ENCODE results near the gene TCF15. TPM values are rescaled to one million over a fixed set of nuclear protein-coding genes. Genes with fewer than 3 reads are reported as not detected.

Gene TCF15
- total and polyA plus RNA-seq, 2 experiments from 2014 or later: 3.8 to 4.0 TPM

GRCh38 chr20:609371-609964, 641 bp downstream of the TCF15 start (continued):
- TF ChIP-seq, protein P1, sequence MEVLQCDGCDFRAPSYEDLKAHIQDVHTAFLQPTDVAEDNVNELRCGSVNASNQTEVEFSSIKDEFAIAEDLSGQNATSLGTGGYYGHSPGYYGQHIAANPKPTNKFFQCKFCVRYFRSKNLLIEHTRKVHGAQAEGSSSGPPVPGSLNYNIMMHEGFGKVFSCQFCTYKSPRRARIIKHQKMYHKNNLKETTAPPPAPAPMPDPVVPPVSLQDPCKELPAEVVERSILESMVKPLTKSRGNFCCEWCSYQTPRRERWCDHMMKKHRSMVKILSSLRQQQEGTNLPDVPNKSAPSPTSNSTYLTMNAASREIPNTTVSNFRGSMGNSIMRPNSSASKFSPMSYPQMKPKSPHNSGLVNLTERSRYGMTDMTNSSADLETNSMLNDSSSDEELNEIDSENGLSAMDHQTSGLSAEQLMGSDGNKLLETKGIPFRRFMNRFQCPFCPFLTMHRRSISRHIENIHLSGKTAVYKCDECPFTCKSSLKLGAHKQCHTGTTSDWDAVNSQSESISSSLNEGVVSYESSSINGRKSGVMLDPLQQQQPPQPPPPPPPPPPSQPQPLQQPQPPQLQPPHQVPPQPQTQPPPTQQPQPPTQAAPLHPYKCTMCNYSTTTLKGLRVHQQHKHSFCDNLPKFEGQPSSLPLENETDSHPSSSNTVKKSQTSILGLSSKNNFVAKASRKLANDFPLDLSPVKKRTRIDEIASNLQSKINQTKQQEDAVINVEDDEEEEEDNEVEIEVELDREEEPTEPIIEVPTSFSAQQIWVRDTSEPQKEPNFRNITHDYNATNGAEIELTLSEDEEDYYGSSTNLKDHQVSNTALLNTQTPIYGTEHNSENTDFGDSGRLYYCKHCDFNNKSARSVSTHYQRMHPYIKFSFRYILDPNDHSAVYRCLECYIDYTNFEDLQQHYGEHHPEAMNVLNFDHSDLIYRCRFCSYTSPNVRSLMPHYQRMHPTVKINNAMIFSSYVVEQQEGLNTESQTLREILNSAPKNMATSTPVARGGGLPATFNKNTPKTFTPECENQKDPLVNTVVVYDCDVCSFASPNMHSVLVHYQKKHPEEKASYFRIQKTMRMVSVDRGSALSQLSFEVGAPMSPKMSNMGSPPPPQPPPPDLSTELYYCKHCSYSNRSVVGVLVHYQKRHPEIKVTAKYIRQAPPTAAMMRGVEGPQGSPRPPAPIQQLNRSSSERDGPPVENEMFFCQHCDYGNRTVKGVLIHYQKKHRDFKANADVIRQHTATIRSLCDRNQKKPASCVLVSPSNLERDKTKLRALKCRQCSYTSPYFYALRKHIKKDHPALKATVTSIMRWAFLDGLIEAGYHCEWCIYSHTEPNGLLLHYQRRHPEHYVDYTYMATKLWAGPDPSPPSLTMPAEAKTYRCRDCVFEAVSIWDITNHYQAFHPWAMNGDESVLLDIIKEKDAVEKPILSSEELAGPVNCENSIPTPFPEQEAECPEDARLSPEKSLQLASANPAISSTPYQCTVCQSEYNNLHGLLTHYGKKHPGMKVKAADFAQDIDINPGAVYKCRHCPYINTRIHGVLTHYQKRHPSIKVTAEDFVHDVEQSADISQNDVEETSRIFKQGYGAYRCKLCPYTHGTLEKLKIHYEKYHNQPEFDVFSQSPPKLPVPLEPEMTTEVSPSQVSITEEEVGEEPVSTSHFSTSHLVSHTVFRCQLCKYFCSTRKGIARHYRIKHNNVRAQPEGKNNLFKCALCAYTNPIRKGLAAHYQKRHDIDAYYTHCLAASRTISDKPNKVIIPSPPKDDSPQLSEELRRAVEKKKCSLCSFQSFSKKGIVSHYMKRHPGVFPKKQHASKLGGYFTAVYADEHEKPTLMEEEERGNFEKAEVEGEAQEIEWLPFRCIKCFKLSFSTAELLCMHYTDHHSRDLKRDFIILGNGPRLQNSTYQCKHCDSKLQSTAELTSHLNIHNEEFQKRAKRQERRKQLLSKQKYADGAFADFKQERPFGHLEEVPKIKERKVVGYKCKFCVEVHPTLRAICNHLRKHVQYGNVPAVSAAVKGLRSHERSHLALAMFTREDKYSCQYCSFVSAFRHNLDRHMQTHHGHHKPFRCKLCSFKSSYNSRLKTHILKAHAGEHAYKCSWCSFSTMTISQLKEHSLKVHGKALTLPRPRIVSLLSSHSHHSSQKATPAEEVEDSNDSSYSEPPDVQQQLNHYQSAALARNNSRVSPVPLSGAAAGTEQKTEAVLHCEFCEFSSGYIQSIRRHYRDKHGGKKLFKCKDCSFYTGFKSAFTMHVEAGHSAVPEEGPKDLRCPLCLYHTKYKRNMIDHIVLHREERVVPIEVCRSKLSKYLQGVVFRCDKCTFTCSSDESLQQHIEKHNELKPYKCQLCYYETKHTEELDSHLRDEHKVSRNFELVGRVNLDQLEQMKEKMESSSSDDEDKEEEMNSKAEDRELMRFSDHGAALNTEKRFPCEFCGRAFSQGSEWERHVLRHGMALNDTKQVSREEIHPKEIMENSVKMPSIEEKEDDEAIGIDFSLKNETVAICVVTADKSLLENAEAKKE (CRISPR knock-in tag; IDR thresholded peaks at IDR 0.05): no peak
- TF ChIP-seq, protein P2, sequence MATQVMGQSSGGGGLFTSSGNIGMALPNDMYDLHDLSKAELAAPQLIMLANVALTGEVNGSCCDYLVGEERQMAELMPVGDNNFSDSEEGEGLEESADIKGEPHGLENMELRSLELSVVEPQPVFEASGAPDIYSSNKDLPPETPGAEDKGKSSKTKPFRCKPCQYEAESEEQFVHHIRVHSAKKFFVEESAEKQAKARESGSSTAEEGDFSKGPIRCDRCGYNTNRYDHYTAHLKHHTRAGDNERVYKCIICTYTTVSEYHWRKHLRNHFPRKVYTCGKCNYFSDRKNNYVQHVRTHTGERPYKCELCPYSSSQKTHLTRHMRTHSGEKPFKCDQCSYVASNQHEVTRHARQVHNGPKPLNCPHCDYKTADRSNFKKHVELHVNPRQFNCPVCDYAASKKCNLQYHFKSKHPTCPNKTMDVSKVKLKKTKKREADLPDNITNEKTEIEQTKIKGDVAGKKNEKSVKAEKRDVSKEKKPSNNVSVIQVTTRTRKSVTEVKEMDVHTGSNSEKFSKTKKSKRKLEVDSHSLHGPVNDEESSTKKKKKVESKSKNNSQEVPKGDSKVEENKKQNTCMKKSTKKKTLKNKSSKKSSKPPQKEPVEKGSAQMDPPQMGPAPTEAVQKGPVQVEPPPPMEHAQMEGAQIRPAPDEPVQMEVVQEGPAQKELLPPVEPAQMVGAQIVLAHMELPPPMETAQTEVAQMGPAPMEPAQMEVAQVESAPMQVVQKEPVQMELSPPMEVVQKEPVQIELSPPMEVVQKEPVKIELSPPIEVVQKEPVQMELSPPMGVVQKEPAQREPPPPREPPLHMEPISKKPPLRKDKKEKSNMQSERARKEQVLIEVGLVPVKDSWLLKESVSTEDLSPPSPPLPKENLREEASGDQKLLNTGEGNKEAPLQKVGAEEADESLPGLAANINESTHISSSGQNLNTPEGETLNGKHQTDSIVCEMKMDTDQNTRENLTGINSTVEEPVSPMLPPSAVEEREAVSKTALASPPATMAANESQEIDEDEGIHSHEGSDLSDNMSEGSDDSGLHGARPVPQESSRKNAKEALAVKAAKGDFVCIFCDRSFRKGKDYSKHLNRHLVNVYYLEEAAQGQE (IDR thresholded peaks at IDR 0.05; ENCODE audit: unreplicated experiment): no peak
- no peak for TF ChIP-seq ETS1 (IDR thresholded peaks at IDR 0.05)
- TF ChIP-seq ZNF331 (CRISPR knock-in tag; IDR thresholded peaks at IDR 0.05; ENCODE audit: low read depth): no peak

All from GM23338 (cell line).